GM19395 (cell line): ENCODE data around the gene CHMP4A.

Source experiments
- ATAC-seq: cut with Tn5 transposase; IDR thresholded peaks from one replicate; pipeline ENCODE4 v1.9.1; 2021; ENCODE audit warnings: mild to moderate bottlenecking, moderate library complexity; ENCODE audit not compliant: unreplicated experiment

Gene CHMP4A

GRCh38 chr14:24212924-24213865, at the start of gene CHMP4A:
CHMP4A (minus strand) TSS chr14:24213488; CDS start chr14:24213439, 49 bp downstream.
- peak; percentile 80 for ATAC-seq

GRCh38 chr14:24261969-24262327, 48.7 kb upstream of the CHMP4A start:
- no peak for ATAC-seq

GRCh38 chr14:24261256-24261968, 48.1 kb upstream of the CHMP4A start:
- ATAC-seq = no peak

DNA sequence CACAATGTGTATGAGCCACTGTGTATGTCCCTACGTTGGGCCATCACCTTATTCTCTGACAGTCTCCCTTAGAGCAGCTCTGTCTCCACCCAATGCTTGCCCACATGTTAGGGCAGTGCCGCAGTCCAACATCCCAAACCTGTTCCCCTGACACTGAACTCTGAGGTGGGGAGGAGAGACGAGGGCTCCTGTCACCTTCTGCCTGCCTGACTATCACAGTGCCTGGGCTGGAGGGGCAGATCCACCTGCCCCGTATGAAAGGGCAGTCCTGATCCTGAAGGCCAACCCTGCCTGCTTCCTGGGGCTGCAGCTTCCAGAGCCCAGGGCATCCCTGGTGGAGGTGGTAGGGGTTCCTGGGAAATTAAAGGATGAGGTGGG, 47.5 kb upstream of the CHMP4A start:
- no peak for ATAC-seq

- no peak for ATAC-seq
Measured at GRCh38 chr14:24260026-24260779, 46.9 kb upstream of the CHMP4A start.

DNA sequence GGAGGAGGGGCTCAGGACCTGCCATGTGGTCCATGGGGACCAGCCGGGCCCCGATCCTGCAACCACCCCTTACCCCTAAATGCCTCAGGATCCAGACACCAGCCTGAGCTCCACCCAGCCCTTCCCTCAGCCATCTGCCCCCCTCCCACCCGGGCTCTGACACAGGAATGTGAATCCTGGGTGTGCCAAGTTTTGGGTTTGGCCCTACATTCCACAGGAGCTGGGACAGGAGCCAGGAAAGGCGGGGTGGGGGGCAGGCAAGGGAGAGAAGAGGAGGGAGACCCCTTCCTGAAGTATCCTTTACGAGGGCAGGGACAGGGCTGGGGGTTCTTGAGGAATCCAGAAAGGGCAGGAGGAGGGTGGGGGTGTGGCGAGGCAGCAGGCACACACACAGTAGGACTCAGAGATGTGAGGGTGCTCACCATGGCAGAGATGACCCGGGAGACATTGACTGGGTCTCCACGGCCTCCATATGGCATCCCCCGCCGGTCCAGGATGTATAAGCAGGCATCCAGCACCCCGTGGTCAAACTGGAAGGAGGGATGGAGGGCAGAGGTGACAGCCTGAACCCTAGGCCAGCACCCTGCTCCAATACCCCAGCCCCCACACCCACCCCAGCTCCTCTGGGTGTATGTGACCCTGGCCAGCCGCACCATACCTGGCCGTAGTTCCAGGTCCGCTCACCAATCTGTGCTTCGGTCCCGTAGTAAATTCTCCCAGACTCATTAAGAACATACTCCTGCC, 46.2 kb upstream of the CHMP4A start:
- ATAC-seq = no peak

DNA sequence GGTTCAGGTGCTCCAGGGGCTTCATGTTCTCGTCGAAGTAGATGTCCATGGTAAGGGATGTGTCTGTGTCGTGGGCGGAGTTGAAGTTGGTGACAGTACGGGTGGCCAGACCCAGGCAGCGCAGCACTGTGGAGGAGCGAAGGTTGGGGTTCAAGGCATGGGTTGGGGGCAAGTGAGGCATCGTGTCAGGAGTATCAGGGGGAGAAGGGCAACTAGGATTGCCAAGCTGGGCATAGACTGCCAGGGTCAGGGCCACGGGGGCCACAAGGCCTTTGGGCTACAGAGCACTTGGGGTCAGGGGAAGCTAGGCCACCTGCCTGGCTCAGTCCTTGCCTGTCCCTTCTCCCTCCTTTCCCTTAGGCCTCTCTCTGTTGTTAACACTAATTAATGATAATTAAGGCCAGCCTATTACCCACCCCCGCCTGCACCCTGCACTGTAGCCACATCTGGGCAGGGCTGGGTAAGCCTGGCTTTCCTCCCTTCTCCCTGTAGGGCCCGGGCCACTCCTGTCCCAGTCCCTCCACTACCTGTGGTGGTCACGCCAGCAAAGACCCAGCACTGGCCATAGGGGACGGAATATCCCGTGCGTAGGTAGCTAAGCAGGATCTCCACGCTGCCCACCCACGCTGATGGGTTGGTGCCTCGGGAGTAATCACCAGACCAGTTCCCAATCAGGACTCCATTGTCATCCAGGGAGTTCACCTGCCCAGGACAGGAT, 45.4 kb upstream of the CHMP4A start:
- ATAC-seq = no peak

DNA sequence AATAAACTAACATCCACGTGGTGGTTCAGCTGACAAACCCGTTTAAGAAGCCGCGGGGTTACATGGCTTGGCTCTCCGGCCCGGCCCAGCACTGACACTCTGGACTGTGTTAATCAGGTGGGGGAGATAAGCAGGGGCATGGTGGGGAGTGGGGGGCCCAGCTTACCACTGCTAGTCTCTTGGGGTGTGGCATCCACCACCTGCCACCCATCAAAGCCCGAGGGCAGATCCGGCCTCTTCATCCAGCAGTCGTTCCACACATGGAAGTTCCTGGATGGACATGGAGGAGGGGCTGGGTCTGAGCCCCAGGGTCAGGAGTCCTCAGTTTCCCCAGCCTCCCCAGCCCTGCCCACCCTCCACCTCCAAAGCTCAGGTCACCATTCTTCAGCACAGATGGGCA, 44.8 kb upstream of the CHMP4A start:
- no peak for ATAC-seq

- ATAC-seq = no peak
Measured at GRCh38 chr14:24256960-24257359, 43.7 kb upstream of the CHMP4A start.

DNA sequence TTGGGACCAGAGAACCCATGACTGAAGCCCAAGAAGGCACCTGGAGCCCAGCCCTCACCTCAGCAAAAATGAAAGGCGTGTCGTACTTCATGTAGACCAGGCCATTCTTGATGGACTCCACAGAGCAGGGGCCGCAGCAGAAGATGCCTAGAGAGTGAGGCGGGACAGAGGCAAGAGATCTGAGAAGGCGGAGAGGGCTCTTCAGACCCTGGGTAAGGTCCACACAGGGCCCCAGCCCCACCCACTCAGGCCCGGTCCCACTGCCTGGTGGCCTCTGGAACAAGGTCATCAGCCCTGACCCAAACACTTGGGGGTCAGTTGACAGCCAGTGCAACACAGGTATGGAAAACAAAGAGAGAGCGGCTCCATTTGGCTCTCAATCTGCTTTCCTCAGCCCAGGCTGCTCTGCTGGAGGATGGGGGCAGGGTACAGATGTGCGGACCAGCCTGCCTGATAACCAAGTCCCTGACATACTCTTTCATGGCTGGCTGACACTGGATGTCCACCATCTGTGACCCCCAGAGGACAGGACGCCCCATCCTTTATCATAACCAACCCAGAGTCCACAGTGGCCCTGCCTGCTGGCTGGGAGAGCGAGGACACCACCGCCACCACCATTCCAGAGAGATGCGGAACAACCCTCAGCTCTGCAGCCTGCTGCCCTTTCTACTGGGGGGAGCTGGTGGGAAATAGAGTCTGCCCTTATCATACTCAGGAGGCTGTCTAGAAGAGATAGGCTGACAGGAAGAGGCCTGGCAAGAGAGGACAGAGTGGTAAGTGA, 42.8 kb upstream of the CHMP4A start:
- no peak for ATAC-seq

DNA sequence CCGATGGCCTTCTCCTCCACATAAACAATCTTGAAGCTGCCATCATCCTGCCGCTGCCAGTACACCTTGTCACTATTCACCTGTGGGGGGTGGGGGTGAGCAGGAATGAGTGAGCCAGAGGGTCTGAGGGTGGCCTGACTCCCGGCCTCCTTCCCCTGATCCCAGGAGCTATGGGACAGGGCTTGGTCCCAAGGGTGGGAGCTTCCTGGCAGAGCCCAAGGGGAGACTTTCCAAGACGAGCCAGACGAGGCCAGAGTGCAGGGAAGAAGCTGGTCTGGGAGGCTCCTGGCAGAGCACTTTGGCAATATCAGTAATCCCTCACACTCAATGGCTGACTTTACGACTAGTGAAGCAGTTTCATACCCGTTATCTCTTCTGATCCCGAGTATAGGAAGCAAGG, 42.1 kb upstream of the CHMP4A start:
- ATAC-seq = no peak

- ATAC-seq = no peak
Measured at GRCh38 chr14:24254630-24255392, 41.5 kb upstream of the CHMP4A start.

GRCh38 chr14:24253936-24254335, 40.6 kb upstream of the CHMP4A start:
- no peak for ATAC-seq

- ATAC-seq = no peak
Measured at GRCh38 chr14:24252289-24253124, 39.2 kb upstream of the CHMP4A start.

DNA sequence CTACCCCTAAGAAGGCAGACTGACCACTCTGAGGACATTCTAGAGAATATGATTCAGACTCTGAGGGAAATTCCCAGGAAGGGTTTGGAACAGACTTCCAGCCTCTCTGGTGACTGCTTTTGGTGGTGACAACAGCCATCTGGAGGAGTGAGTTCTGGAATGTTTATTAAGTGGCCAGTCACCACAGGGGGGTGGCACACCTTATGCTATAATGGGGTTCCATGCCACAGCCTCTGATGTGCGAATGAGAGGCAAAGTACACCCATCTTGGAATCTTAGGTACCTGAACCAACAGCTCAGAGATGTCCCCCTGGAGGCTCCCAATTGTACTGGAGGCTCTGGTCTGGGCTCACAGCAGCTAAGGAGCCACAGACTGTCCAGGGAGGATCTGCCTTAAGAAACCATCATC, 38.6 kb upstream of the CHMP4A start:
- ATAC-seq = no peak

- ATAC-seq = no peak
Measured at GRCh38 chr14:24250354-24250753, 37.1 kb upstream of the CHMP4A start.

DNA sequence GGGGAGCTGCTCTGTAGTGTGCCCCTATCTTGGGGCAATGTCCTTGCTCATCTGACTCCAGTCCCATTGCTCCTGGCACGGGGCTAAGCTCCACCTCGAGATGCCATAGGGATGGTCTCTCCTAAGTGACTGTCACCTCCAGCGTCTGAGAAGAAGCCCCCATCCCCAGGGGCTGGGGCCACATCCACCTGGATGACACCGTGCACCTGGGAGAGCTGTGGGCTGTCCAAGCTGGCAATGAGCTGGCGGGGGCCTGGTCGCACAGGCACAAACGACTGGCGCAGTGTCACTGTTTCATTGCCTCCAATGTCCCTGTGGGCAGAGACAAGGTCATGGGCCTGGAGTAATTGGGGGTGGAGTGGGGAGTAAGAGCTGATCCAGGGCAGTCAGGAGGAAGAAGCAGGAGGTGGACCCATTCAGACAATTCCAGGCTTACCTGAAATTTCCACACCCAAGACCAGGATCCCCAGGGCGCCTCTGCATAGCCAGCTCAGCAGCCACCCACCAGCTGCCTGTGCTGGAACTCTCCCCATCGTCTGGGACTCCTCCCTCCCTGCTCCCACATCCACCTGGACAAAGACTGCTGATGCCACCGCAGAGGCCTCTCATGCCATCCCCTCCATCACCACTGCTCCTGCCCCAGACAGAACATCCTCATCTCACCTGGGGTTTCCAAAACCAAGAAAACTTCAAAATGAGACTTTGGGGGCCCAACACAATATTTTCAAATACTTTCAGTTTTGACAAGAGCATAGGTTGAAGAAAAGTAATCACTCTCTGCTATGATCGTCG, 36.1 kb upstream of the CHMP4A start:
- no peak for ATAC-seq
